ENCODE results near the gene COQ8A.
"Not testable (repeated sequence)": the region's sequence is repeated elsewhere in the genome, so short reads cannot be mapped to it uniquely, and the experiment has no call there.

Gene COQ8A

GRCh38 chr1:226953175-226953800, 13.2 kb downstream of the COQ8A start:
- DNase-seq: no peak

- no peak for DNase-seq
These were observed 14.2 kb downstream of the COQ8A start for GRCh38 chr1:226954337-226954736.

GRCh38 chr1:226954777-226955176, 14.7 kb downstream of the COQ8A start:
- no peak for DNase-seq

- DNase-seq: not testable (repeated sequence)
These were observed 15.8 kb downstream of the COQ8A start for GRCh38 chr1:226955857-226956256.

- no peak for DNase-seq
These were observed 17.0 kb downstream of the COQ8A start for GRCh38 chr1:226956942-226957713.

- DNase-seq: no peak
These were observed 17.6 kb downstream of the COQ8A start for GRCh38 chr1:226957714-226958113.

GRCh38 chr1:226958300-226958699, 18.2 kb downstream of the COQ8A start:
- no peak for DNase-seq

GRCh38 chr1:226960256-226960655, 20.2 kb downstream of the COQ8A start:
- DNase-seq: no peak

- peak; percentile 13 for DNase-seq
These were observed 21.1 kb downstream of the COQ8A start for GRCh38 chr1:226960944-226961765.

- DNase-seq: no peak
These were observed 22.6 kb downstream of the COQ8A start for GRCh38 chr1:226962421-226963391.

GRCh38 chr1:226964068-226964425, 24.0 kb downstream of the COQ8A start:
- DNase-seq: no peak

- DNase-seq: no peak
These were observed 24.8 kb downstream of the COQ8A start for GRCh38 chr1:226964611-226965486.

GRCh38 chr1:226965581-226966440, 25.7 kb downstream of the COQ8A start:
- no peak for DNase-seq

GRCh38 chr1:226966683-226967082, 26.6 kb downstream of the COQ8A start:
- DNase-seq: no peak

- DNase-seq: no peak
These were observed 27.6 kb downstream of the COQ8A start for GRCh38 chr1:226967665-226968064.

GRCh38 chr1:226971765-226972164, 31.7 kb downstream of the COQ8A start:
- DNase-seq: no peak

- no peak for DNase-seq
These were observed 32.8 kb downstream of the COQ8A start for GRCh38 chr1:226972931-226973330.

GRCh38 chr1:226973371-226973897, 33.3 kb downstream of the COQ8A start:
- DNase-seq: no peak

- no peak for DNase-seq
These were observed 33.9 kb downstream of the COQ8A start for GRCh38 chr1:226973898-226974543.

Measured in stimulated activated CD4-positive, alpha-beta T cell treated with anti-CD3 and anti-CD28 coated beads, Interleukin-4, amount 100 ng/mL, for 1 hour (primary cell).